Neural progenitor cell (in vitro differentiated cells): ENCODE measurements around the gene SMARCB1. TPM values are rescaled to one million over a fixed set of nuclear protein-coding genes. Genes with fewer than 3 reads are reported as not detected.

Experiments used
- DNase-seq: peaks from one replicate; pipeline ENCODE4 v3.0.0-alpha.2; 2016; ENCODE audit warnings: low spot score
- H2AFZ ChIP-seq: fragments of 200-600 bp; sonication (generic); replicated peaks from 2 replicates; pipeline ENCODE4 v1.6.1; 2016; ENCODE audit warnings: antibody characterized with exemption
- H3F3A ChIP-seq: fragments of 200-600 bp; sonication (generic); 2 replicates; pipeline ENCODE4 v1.6.1; 2016; ENCODE audit warnings: antibody characterized with exemption, low read depth
- H3K27ac ChIP-seq: fragments of 200-600 bp; sonication (generic); 2 replicates; pipeline ENCODE4 v1.5.1; 2016; ENCODE audit warnings: mild to moderate bottlenecking
- H3K27me3 ChIP-seq: fragments of 200-600 bp; sonication (generic); 2 replicates; pipeline ENCODE4 v1.6.1; 2016; ENCODE audit warnings: mild to moderate bottlenecking, moderate library complexity
- H3K36me3 ChIP-seq: fragments of 200-600 bp; sonication (generic); 2 replicates; pipeline ENCODE4 v1.5.1; 2016
- H3K4me1 ChIP-seq: fragments of 200-600 bp; sonication (generic); 2 replicates; pipeline ENCODE4 v1.6.1; 2016; ENCODE audit warnings: mixed run types
- H3K4me2 ChIP-seq: fragments of 200-600 bp; sonication (generic); 2 replicates; pipeline ENCODE4 v1.6.1; 2016
- H3K4me3 ChIP-seq: fragments of 200-600 bp; sonication (generic); 2 replicates; pipeline ENCODE4 v1.5.1; 2016
- H3K79me2 ChIP-seq: fragments of 200-600 bp; sonication (generic); 2 replicates; pipeline ENCODE4 v1.6.1; 2016; ENCODE audit warnings: low read depth
- H3K9ac ChIP-seq: fragments of 200-600 bp; sonication (generic); 2 replicates; pipeline ENCODE4 v1.6.1; 2016
- H3K9me3 ChIP-seq: fragments of 200-600 bp; sonication (generic); 2 replicates; pipeline ENCODE4 v1.5.1; 2016; ENCODE audit warnings: low read depth
- H4K20me1 ChIP-seq: fragments of 200-600 bp; sonication (generic); 2 replicates; pipeline ENCODE4 v1.6.1; 2016; ENCODE audit warnings: low read depth
- H3K27ac Mint-ChIP-seq: 3 replicates; pipeline ENCODE4 v1.8.0; 2021; ENCODE audit warnings: mixed read lengths
- H3K27me3 Mint-ChIP-seq: 2 replicates; pipeline ENCODE4 v1.8.0; 2022; ENCODE audit warnings: low read depth, mild to moderate bottlenecking, inconsistent platforms, moderate library complexity, mixed read lengths; ENCODE audit not compliant: insufficient read depth
- H3K36me3 Mint-ChIP-seq: 3 replicates; pipeline ENCODE4 v1.8.0; 2021; ENCODE audit warnings: mixed read lengths
- H3K4me1 Mint-ChIP-seq: 3 replicates; pipeline ENCODE4 v1.8.0; 2021; ENCODE audit warnings: mixed read lengths
- H3K4me3 Mint-ChIP-seq: 3 replicates; pipeline ENCODE4 v1.8.0; 2021; ENCODE audit warnings: mild to moderate bottlenecking, moderate library complexity, mixed read lengths
- H3K9me3 Mint-ChIP-seq: 3 replicates; pipeline ENCODE4 v1.8.0; 2020; ENCODE audit warnings: mixed read lengths
- EZH2 ChIP-seq: fragments of 200-600 bp; sonication (generic); IDR thresholded peaks from 2 replicates; pipeline ENCODE4 v1.6.1; 2017; ENCODE audit warnings: antibody characterized with exemption, mild to moderate bottlenecking, moderate library complexity
- EZH2phosphoT487 ChIP-seq: fragments of 200-600 bp; sonication (generic); IDR thresholded peaks from 2 replicates; pipeline ENCODE4 v1.6.1; 2017; ENCODE audit warnings: antibody characterized with exemption
- total RNA-seq: library from RNA; depleted of rRNA; stranded (reverse); fragments of >200 nt; gene quantifications from 2 replicates; pipeline ENCODE4 v1.2.3, GENCODE V29; 2015; ENCODE audit warnings: low replicate concordance
- TF ChIP-seq, protein P1 (sequence below): fragments of 200-600 bp; sonication (generic); IDR thresholded peaks from 2 replicates; pipeline ENCODE4 v1.5.1; 2017; ENCODE audit warnings: antibody characterized with exemption, mild to moderate bottlenecking

The SMARCB1 gene
- total RNA-seq, 1 donor from 2014 or later, result 151 TPM

- no peak overlapping the region for H3K27ac ChIP-seq
- Mint-ChIP-seq H3K27ac (no peak overlapping the region), H3K36me3 (no peaks in the 10 kb centered on the region), H3K4me1 (peaks cover 29% of the 10 kb centered on the region), H3K4me3 (peak overlapping the region; percentile 30), H3K27me3 (peaks cover 17% of the 10 kb centered on the region), H3K9me3 (no peaks in the 10 kb centered on the region)
- peak; percentile 60 for DNase-seq
- peaks cover 17% of the 10 kb centered on the region for H3K4me1 ChIP-seq
- TF ChIP-seq EZH2phosphoT487, result no peak
- TF ChIP-seq, protein P1, sequence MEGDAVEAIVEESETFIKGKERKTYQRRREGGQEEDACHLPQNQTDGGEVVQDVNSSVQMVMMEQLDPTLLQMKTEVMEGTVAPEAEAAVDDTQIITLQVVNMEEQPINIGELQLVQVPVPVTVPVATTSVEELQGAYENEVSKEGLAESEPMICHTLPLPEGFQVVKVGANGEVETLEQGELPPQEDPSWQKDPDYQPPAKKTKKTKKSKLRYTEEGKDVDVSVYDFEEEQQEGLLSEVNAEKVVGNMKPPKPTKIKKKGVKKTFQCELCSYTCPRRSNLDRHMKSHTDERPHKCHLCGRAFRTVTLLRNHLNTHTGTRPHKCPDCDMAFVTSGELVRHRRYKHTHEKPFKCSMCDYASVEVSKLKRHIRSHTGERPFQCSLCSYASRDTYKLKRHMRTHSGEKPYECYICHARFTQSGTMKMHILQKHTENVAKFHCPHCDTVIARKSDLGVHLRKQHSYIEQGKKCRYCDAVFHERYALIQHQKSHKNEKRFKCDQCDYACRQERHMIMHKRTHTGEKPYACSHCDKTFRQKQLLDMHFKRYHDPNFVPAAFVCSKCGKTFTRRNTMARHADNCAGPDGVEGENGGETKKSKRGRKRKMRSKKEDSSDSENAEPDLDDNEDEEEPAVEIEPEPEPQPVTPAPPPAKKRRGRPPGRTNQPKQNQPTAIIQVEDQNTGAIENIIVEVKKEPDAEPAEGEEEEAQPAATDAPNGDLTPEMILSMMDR, result no peak
- no peak for TF ChIP-seq EZH2
- no peaks in the 10 kb centered on the region for H3K79me2 ChIP-seq
- H3K27me3 ChIP-seq, result peaks cover 30% of the 10 kb centered on the region
- no peak overlapping the region for H2AFZ ChIP-seq
- no peak overlapping the region for H3K4me3 ChIP-seq
- peaks cover 35% of the 10 kb centered on the region for H3F3A ChIP-seq
- no peaks in the 10 kb centered on the region for H4K20me1 ChIP-seq
- no peaks in the 10 kb centered on the region for H3K36me3 ChIP-seq
- no peaks in the 10 kb centered on the region for H3K9me3 ChIP-seq
- peak overlapping the region; percentile 18 for H3K4me2 ChIP-seq
- H3K9ac ChIP-seq, result no peak overlapping the region
Observed at GRCh38 chr22:23774922-23775436, 11.8 kb upstream of the SMARCB1 start.

GRCh38 chr22:23775779-23776375 is 10.9 kb upstream of the SMARCB1 start:
- peaks cover 29% of the 10 kb centered on the region for H3K4me1 Mint-ChIP-seq
- no peak overlapping the region for H3K27ac ChIP-seq
- TF ChIP-seq, protein P1, result no peak
- TF ChIP-seq EZH2phosphoT487 (no peak), EZH2 (no peak)
- H3K36me3 ChIP-seq, result no peaks in the 10 kb centered on the region
- H3K27me3 ChIP-seq, result peaks cover 23% of the 10 kb centered on the region
- no peak overlapping the region for H3K4me3 Mint-ChIP-seq
- H3K9me3 ChIP-seq, result no peaks in the 10 kb centered on the region
- no peak overlapping the region for H3K4me3 ChIP-seq
- no peak overlapping the region for H3K27ac Mint-ChIP-seq
- H3K27me3 Mint-ChIP-seq, result peaks cover 17% of the 10 kb centered on the region
- no peaks in the 10 kb centered on the region for H4K20me1 ChIP-seq
- no peak for DNase-seq
- peaks cover 29% of the 10 kb centered on the region for H3F3A ChIP-seq
- H3K4me2 ChIP-seq, result no peak overlapping the region
- no peak overlapping the region for H3K9ac ChIP-seq
- no peaks in the 10 kb centered on the region for H3K36me3 Mint-ChIP-seq
- no peaks in the 10 kb centered on the region for H3K9me3 Mint-ChIP-seq
- H2AFZ ChIP-seq, result no peak overlapping the region
- peaks cover 17% of the 10 kb centered on the region for H3K4me1 ChIP-seq
- H3K79me2 ChIP-seq, result no peaks in the 10 kb centered on the region

GRCh38 chr22:23777776-23778576 is 8.8 kb upstream of the SMARCB1 start:
- H2AFZ ChIP-seq, result no peak overlapping the region
- DNase-seq, result no peak

More at GRCh38 chr22:23777776-23778576, 8.8 kb upstream of the SMARCB1 start:
- no peak overlapping the region for H3K27ac ChIP-seq
- H3K9me3 ChIP-seq, result no peaks in the 10 kb centered on the region
- Mint-ChIP-seq H3K36me3 (no peaks in the 10 kb centered on the region), H3K27me3 (peaks cover 19% of the 10 kb centered on the region), H3K4me1 (peaks cover 25% of the 10 kb centered on the region), H3K9me3 (no peaks in the 10 kb centered on the region), H3K27ac (no peak overlapping the region), H3K4me3 (no peak overlapping the region)
- H4K20me1 ChIP-seq, result no peaks in the 10 kb centered on the region
- TF ChIP-seq, protein P1, result no peak
- no peaks in the 10 kb centered on the region for H3K79me2 ChIP-seq
- peaks cover 13% of the 10 kb centered on the region for H3F3A ChIP-seq
- no peaks in the 10 kb centered on the region for H3K36me3 ChIP-seq
- H3K9ac ChIP-seq, result no peak overlapping the region
- no peak overlapping the region for H3K4me3 ChIP-seq
- peaks cover 18% of the 10 kb centered on the region for H3K27me3 ChIP-seq
- peaks cover 9% of the 10 kb centered on the region for H3K4me1 ChIP-seq
- H3K4me2 ChIP-seq, result no peak overlapping the region
